ENCODE data around the gene WAC.
A peak's percentile ranks its signal among the peaks of the same experiment; 100 is the strongest.
"Not testable (repeated sequence)": the region's sequence is repeated elsewhere in the genome, so short reads cannot be mapped to it uniquely, and the experiment has no call there.

The WAC gene

DNA sequence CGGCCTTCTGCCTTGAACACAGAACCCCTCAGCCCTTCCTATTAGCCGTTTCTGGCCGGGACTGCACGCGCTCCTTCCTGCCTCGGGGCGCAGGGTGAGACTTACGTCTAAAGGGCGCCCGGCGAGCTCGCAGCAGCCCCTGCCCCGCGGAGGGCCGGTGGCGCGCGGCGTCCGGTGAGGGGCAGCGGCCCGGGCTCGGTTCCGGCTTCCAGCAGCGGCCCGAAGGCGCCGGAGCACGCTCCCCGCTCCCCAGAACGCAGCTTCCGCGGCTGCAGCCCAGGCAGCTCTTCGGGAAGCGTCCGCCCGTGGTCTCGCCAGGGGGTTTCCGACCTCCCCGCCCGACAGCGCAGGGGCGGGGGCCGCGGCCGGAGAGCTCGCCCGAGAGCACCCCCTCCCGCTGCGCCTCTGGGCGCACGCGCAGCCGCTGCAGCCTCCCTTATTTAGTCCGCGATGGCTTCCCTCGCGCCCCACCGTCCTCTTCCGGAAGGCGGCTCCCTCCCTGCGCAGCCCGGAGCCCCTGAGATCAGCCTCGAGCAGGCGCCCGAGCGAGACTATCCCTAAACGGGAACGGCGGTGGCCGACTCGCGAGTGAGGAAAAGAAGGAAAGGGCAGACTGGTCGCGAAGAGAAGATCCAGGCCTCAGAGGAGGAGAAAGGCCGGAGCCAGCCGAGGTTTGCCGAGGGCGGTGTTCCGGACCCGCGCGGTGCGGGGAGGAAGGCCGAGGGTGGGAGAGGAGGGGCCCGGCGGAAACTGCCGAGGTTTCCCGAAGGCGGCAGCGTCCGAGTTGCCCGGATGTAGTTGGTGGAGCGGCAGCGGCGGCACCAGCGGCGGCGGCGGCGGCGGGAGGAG is at the start of gene WAC:
WAC (plus strand) TSS at position 782 of the 849 bp plus-strand sequence. CDS start 462 bp downstream, outside the sequence.
- peak; percentile 97 for DNase-seq

DNA sequence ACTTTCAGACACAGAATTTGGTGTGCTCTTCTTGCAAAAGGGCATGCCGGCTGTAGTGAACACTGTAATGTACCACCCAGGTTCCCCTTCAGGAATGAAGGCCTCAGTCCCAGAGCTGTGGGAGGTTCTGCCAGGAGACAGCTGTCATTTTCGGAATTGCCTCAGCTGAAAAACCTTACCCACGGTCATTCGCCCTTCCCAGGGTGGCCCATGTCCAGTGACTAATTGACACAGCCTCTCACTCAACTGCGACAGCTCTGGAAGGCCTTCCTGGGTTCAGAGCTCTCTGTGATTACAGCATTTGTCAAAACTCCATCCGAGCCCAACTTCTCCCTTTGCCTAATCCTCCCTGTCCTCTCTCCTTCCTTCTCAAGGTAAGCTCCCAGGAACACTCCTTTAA is 43.7 kb upstream of the WAC start:
- no peak for DNase-seq

DNA sequence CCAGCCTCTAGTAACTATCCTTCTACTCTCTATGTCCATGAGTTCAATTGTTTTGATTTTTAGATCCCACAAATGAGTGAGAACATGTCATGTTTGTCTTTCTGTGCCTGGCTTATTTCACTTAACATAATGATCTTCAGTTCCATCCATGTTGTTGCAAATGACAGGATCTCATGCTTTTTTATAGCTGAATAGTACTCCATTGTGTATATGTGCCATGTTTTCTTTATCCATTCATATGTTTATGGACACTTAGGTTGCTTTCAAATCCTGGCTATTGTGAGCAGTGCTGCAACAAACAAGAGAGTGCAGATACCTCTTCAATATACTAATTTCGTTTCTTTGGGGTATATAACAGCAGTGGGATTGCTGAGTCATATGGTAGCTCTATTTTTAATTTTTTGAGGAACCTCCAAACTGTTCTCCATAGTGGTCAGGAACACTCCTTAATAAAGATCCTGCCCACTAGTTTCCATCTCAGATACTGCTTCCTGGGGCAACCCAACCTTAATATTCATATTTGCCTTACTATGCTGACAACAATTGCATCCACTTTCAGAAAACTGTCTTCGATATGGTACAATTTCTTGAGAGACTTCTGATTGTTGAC is 42.6 kb upstream of the WAC start:
- DNase-seq, result not testable (repeated sequence)

DNA sequence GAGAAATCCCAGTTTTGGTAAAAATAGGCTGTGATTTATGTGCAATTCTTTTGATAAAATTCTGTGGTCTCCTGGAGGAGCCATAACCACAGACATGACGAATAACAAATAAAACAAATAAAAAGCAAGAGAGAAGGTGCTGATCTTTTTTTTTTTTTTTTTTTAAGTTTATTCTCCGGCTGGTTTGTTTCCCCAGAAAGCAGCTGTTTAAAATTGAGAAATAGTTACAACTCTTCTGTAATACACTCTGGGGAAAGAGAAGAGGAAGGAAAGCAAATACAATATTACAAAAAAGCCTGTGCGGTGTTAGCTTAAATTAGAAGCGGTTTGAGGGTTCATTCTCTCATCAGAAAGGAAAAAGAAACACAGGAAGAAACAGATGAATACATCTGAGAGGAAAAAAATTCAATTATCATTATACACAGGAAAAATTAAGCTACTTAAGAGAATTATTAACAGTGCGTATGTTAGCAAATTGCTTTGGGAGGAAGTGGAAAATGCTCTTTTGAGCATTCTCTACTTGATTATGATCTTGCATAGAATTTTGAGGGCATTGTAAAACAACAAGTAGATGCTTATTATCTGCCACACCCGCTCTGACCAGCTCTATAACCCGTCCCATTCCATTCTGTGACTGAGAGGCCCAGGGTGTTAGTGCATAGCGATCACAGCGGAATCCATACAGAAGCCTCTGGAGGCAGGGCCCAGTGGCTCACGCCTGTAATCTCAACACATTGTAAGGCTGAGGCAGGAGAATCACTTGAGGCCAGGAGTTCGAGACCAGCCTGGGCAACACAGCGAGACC is 40.6 kb upstream of the WAC start:
- no peak for DNase-seq

GRCh38 chr10:28494420-28494819 is 38.5 kb upstream of the WAC start:
- no peak for DNase-seq

DNA sequence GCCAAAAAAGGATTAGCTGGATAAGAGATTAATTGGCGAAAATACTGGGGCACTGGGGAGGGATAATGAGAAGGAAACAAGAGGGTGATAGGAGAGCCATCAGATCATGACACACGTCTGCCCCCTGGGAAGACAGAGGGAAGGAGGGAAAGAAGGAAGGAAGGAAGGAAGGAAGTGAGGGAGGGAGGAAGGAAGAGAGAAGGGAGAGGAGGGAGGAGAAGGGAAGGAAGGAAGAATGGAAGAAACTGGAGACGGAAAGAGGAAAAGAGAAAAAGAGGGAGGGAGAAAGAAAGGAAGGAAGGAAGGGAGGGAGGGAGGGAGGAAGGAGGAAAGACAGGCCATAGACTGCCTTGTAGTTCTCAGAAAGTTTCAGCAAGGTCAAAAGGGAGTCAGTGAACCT is 37.8 kb upstream of the WAC start:
- DNase-seq, result no peak

- DNase-seq, result no peak
These were observed 36.9 kb upstream of the WAC start for GRCh38 chr10:28496017-28496416.

DNA sequence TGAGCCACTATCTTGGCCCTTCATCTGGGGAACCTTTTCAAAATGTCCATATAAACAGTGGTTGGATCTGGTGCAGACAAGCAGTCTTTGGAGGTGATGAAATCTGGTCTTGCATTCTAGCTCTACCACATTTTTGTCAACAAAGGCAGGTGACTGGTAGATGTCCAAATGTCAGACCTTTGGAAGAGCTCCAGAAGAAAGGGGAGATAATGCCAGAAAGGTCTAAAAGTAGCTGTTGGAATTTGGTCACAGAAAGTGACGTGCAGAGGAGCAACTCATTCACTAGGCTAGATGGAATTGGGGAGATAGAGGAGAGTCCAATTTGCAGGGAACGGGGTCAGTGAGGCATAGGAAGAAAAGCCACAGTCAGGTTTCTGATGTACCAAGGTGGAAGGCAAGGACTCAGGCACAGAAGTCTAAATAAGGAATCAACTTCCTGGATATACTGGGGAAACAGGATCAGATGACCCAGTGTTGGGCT is 36.4 kb upstream of the WAC start:
- DNase-seq, result no peak

DNA sequence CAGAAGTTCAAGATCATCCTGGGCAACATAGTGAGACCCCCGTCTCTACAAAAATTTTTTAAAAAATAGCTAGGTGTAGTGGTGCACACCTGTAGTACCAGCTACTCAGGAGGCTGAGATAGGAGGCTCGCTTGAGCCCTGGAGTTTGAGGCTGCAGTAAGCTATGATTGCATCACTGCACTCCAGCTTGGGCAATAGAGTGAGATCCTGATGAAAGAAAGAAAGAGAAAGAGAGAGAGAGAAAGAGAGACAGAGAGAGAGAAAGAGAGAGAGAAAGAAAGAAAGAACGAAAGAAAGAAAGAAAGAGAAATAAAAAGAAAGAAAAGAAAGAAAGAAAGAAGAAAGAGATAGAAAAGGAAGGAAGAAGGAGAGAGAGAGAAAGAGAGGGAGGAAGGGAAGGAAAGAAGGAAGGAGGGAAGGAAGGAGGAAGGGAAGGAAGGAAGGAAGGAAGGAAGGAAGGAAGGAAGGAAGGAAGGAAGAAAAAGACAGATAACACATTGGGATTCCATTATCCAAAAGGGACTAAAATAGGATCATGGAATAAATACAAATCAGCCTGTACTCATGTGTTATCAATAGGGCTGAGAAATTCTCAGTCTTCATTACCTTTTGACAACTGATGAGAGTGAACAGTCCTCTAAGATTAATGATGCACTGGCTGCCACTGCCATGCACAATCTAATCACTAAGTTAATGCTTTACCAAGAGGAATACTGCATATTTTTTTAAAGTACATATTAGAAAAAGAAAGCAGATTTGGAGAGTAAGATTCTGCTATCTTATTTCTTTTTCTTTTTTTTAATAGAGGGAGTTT is 35.4 kb upstream of the WAC start:
- DNase-seq, result no peak

- DNase-seq, result not testable (repeated sequence)
These were observed 32.7 kb upstream of the WAC start for GRCh38 chr10:28500203-28500602.

DNA sequence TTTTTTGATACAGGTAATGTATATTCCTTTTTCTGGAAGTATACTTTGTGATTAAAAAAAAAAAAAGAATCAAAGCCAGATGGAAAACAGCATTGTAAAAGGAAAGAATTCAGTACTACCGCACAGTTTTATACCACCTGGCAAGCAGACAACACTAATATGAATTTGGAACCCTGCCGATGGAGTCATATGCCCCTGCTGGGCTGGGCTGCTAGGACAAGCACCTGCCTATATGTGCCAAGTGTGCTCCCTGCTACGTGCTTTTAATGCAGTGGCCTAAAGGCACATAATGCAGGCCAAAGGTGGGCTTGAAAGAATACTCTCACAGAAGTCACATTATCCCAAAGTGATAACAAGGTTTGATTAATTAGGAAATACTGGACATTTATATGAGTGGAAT is 29.8 kb upstream of the WAC start:
- DNase-seq, result no peak

GRCh38 chr10:28505359-28505959 is 27.5 kb upstream of the WAC start:
- DNase-seq, result no peak

- no peak for DNase-seq
These were observed 24.5 kb upstream of the WAC start for GRCh38 chr10:28508304-28508925.

DNA sequence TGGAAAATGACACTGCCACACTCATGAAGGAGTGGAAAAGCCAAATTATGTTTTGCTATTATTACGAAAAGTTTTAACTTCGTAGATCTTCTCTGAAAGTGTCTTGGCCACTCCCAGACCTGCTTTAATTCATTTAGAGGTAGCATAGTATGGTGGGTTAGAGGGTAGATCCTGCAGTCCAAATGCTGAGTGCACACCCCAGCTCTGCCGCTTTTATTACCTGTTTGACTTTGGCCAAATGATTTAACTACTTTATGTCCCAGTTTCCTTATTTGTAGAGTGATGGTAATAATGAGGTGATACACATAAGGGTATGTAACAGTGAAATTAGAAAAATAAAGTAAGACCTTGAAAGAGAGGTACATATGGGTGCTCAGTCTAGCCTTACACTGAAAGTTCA is 23.6 kb upstream of the WAC start:
- DNase-seq, result no peak

- no peak for DNase-seq
These were observed 18.3 kb upstream of the WAC start for GRCh38 chr10:28514648-28515047.

- DNase-seq, result no peak
These were observed 12.6 kb upstream of the WAC start for GRCh38 chr10:28520346-28520745.

- not testable (repeated sequence) for DNase-seq
These were observed 12.1 kb upstream of the WAC start for GRCh38 chr10:28520828-28521227.

DNA sequence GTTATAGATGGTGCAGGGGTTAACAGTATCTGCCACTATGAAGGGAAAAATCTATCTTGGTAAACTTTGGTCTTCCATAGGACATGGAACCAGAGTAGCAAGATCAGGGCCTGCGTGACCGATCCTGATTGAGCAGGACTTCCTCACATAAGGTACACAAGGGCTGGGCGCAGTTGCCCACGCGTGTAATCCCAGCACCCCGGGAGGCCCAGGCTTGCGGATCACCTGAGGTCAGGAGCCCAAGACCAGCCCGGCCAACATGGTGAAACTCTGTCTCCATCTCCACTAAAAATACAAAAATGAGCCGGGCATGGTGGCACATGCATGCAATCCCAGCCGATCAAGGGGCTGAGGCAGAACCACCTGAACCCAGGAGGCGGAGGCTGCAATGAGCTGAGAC is 11.0 kb upstream of the WAC start:
- not testable (repeated sequence) for DNase-seq

DNA sequence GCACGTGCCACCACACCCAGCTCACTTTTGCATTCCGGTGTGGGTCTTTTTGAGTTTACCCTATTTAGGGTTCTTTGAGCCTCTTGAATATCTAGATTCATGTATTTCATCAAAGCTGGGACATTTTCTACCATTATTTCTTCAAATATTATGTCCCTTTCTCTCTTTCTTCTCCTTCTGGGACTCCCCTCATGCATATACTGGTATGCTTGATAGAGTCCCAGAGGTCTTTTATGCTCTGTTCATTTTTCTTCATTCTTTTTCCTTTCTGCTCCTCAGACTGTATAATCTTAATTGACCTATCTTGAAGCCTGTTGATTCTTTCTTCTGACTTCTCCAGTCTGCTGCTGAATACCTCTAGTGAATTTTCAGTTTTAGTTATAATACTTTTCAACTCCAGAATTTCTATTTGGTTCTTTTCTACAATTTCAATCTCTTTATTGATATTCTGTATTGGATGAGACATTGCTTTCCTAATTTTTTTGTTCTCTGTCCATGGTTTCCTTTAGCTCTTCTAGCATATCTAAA is 9.1 kb upstream of the WAC start:
- no peak for DNase-seq

DNA sequence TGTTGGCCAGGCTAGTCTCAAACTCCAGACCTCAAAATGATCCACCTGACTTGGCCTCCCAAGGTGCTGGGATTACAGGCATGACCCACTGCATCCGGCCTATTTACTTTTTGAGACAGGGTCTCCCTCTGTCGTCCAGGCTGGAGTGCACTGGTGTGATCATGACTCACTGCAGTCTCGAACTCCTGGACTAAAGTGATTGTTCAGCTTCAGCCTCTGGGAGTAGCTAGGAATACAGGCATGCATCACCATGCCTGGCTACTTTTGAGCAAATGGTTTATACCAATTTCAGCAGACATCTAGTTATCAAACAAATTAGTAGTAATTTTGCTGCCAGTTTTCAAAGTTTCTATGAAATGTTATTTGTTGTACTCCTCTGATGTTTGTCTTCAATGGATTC is 2.2 kb upstream of the WAC start:
- DNase-seq, result no peak

DNA sequence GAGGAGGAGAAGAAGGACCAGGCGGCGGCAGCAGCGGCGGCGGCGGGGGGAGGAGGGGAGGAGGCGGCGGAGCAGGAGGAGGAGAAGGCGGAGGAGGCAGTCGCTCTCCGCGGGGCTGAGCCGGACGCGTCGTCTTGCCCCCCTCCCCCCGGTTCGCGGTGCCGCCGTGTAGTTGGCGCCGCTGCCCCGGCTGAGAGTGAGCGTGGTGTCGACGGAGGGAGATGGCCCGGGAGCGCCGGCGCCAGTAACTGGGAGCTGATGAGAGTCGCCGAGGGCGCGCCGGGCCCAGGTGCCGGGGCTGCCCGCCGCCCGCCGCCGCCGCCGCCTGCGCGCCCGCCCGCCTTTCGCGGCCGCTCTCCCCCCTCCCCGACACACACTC is 257 bp downstream of the WAC start:
- DNase-seq, result no peak
